Natural killer cell (primary cell): ENCODE results near the gene TRIM69. TPM values are rescaled to one million over a fixed set of nuclear protein-coding genes. Genes with fewer than 3 reads are reported as not detected.

ENCODE experiments used
- ATAC-seq, 3 donors: fragments of 150-1000 bp in 2 of 3; fragments of 200-7000 bp in 1 of 3; cut with Tn5 transposase; 1 replicate in 1 of 3; 2 replicates in 2 of 3; pipeline ENCODE4 v1.10.0; 2021; ENCODE audit warnings: mild to moderate bottlenecking in 2 of 3, moderate library complexity in 2 of 3
- DNase-seq, 2 donors: peaks; one replicate each; pipeline versions ENCODE4 v3.0.0 to v3.0.0-alpha.2; 2013 to 2021; ENCODE audit warnings: mixed read lengths in 1 of 2
- H3K27ac ChIP-seq: one replicate; pipeline ENCODE4 v1.5.1; 2013; ENCODE audit warnings: mild to moderate bottlenecking, low read length
- H3K27me3 ChIP-seq: one replicate; pipeline ENCODE4 v1.6.1; 2013; ENCODE audit warnings: low read length; ENCODE audit not compliant: control insufficient read depth, insufficient read depth
- H3K36me3 ChIP-seq: one replicate; pipeline ENCODE4 v1.6.1; 2013; ENCODE audit warnings: low read length; ENCODE audit not compliant: control insufficient read depth, insufficient read depth
- H3K4me1 ChIP-seq: one replicate; pipeline ENCODE4 v1.6.1; 2013; ENCODE audit warnings: low read length; ENCODE audit not compliant: control insufficient read depth, insufficient read depth
- H3K4me3 ChIP-seq: one replicate; pipeline ENCODE4 v1.5.1; 2013; ENCODE audit warnings: low read length
- H3K9me3 ChIP-seq: one replicate; pipeline ENCODE4 v1.6.1; 2013; ENCODE audit warnings: low read length; ENCODE audit not compliant: control insufficient read depth, insufficient read depth
- H3K27ac Mint-ChIP-seq, 2 donors: one replicate each; pipeline ENCODE4 v1.8.0; 2022; ENCODE audit warnings: mild to moderate bottlenecking in 2 of 2, mixed read lengths in 2 of 2, moderate library complexity in 1 of 2
- H3K27me3 Mint-ChIP-seq, 2 donors: one replicate each; pipeline ENCODE4 v1.8.0; 2022; ENCODE audit warnings: low read depth in 2 of 2, mixed read lengths in 2 of 2
- H3K36me3 Mint-ChIP-seq: one replicate; pipeline ENCODE4 v1.8.0; 2022; ENCODE audit warnings: mixed read lengths
- H3K4me1 Mint-ChIP-seq, 2 donors: one replicate each; pipeline ENCODE4 v1.8.0; 2022; ENCODE audit warnings: mixed read lengths in 2 of 2
- H3K4me3 Mint-ChIP-seq: one replicate; pipeline ENCODE4 v1.8.0; 2022; ENCODE audit warnings: mild to moderate bottlenecking, moderate library complexity, mixed read lengths
- H3K9me3 Mint-ChIP-seq, 2 donors: one replicate each; pipeline ENCODE4 v1.8.0; 2022; ENCODE audit warnings: mixed read lengths in 2 of 2
- WGBS: methylation state at CpG from one replicate; pipeline ENCODE4 v1.1.7; 2013; ENCODE audit warnings: missing lambda C conversion rate; ENCODE audit not compliant: insufficient coverage; 5-methylcytosine and 5-hydroxymethylcytosine counted together
- intact Hi-C: fragments of 100-400 bp; cut with micrococcal nuclease; formaldehyde crosslinking; loops from one replicate; pipeline ENCODE4 v1.14.2; 2022
- total RNA-seq, 4 donors: library from RNA; stranded (reverse); fragments of 120-200 nt in 1 of 4; gene quantifications; one replicate each; pipeline versions ENCODE4 v1.2.3 to v1.2.4, GENCODE V29; 2013 to 2022
- TF ChIP-seq, protein P1 (sequence below): fragments of 200-600 bp; IDR thresholded peaks from one replicate; pipeline ENCODE4 v1.8.0; 2022; ENCODE audit warnings: antibody characterized with exemption

The TRIM69 gene
- total RNA-seq, 3 donors from 2014 or later (not counting 1 experiment from before 2014, with no cell fraction given), result 14.2 to 20.1 (median 16.3) TPM

- TF ChIP-seq, protein P1, sequence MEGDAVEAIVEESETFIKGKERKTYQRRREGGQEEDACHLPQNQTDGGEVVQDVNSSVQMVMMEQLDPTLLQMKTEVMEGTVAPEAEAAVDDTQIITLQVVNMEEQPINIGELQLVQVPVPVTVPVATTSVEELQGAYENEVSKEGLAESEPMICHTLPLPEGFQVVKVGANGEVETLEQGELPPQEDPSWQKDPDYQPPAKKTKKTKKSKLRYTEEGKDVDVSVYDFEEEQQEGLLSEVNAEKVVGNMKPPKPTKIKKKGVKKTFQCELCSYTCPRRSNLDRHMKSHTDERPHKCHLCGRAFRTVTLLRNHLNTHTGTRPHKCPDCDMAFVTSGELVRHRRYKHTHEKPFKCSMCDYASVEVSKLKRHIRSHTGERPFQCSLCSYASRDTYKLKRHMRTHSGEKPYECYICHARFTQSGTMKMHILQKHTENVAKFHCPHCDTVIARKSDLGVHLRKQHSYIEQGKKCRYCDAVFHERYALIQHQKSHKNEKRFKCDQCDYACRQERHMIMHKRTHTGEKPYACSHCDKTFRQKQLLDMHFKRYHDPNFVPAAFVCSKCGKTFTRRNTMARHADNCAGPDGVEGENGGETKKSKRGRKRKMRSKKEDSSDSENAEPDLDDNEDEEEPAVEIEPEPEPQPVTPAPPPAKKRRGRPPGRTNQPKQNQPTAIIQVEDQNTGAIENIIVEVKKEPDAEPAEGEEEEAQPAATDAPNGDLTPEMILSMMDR, result no peak
- no peak for ATAC-seq
- no peak overlapping the region for H3K4me3 ChIP-seq
- H3K4me3 Mint-ChIP-seq, result no peak overlapping the region
- no peaks in the 10 kb centered on the region for H3K36me3 ChIP-seq
- no peak for DNase-seq
- WGBS, result 78% methylated on average over 4 of the region's 4 CpGs
- no peaks in the 10 kb centered on the region for H3K9me3 Mint-ChIP-seq
- H3K27ac ChIP-seq, result no peak overlapping the region
- no peaks in the 10 kb centered on the region for H3K27me3 ChIP-seq
- H3K27ac Mint-ChIP-seq, result no peak overlapping the region
- no peaks in the 10 kb centered on the region for H3K9me3 ChIP-seq
- intact Hi-C loops, result no loop called here
- peaks cover 11 to 25% of the 10 kb centered on the region in 2 donors for H3K27me3 Mint-ChIP-seq
- H3K4me1 Mint-ChIP-seq, result no peaks in the 10 kb centered on the region
- H3K36me3 Mint-ChIP-seq, result no peaks in the 10 kb centered on the region
- H3K4me1 ChIP-seq, result no peaks in the 10 kb centered on the region
Measured at GRCh38 chr15:44804298-44805046, 68.1 kb downstream of the TRIM69 start.

GRCh38 chr15:44808557-44808956 is 72.2 kb downstream of the TRIM69 start:
- H3K36me3 ChIP-seq, result no peaks in the 10 kb centered on the region
- H3K4me1 Mint-ChIP-seq, result no peaks in the 10 kb centered on the region
- no peaks in the 10 kb centered on the region for H3K4me1 ChIP-seq
- no peak overlapping the region for H3K27ac ChIP-seq
- no peaks in the 10 kb centered on the region for H3K36me3 Mint-ChIP-seq
- no peaks in the 10 kb centered on the region for H3K9me3 Mint-ChIP-seq
- H3K4me3 Mint-ChIP-seq, result no peak overlapping the region
- DNase-seq, result no peak
- H3K9me3 ChIP-seq, result no peaks in the 10 kb centered on the region
- H3K27me3 ChIP-seq, result no peaks in the 10 kb centered on the region
- intact Hi-C loops, result no loop called here
- ATAC-seq, result no peak
- peaks cover 5 to 31% of the 10 kb centered on the region in 2 donors for H3K27me3 Mint-ChIP-seq
- H3K4me3 ChIP-seq, result no peak overlapping the region
- TF ChIP-seq, protein P1, result no peak
- no peak overlapping the region for H3K27ac Mint-ChIP-seq
- 83% methylated on average over 4 of the region's 4 CpGs for WGBS

DNA sequence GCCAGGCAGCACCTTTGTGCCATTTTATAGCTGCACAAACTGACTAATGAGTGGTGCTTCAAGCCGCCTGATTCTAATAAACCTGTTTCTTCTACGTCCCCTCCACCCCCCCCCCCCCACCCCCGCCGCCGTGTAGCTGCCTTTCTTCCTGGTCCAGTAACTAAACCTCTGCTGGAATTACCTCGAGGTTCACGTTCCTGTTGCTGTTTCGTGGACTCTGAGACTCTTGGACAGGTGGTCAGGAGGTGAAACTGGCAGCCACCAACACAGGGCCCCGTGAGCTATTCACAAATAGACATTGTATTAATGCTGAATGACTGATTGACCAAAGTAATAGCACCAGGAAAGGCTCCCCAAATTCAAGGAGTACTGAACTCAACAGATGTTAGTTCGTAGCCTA is 73.9 kb downstream of the TRIM69 start:
- DNase-seq (no peak), ATAC-seq (no peak)
- TF ChIP-seq, protein P1, result no peak
- Mint-ChIP-seq H3K27ac (no peak overlapping the region), H3K9me3 (no peaks in the 10 kb centered on the region), H3K4me3 (no peak overlapping the region), H3K4me1 (no peaks in the 10 kb centered on the region), H3K27me3 (peaks cover 4 to 31% of the 10 kb centered on the region in 2 donors), H3K36me3 (no peaks in the 10 kb centered on the region)
- Histone ChIP-seq H3K9me3 (no peaks in the 10 kb centered on the region), H3K27me3 (no peaks in the 10 kb centered on the region), H3K36me3 (no peaks in the 10 kb centered on the region), H3K4me3 (no peak overlapping the region), H3K4me1 (no peaks in the 10 kb centered on the region), H3K27ac (no peak overlapping the region)
- WGBS, result 80% methylated on average over 5 of the region's 10 CpGs
- intact Hi-C loops, result no loop called here

GRCh38 chr15:44811337-44811736 is 75.0 kb downstream of the TRIM69 start:
- Histone ChIP-seq H3K4me3 (no peak overlapping the region), H3K27me3 (no peaks in the 10 kb centered on the region), H3K27ac (no peak overlapping the region), H3K4me1 (no peaks in the 10 kb centered on the region), H3K9me3 (no peaks in the 10 kb centered on the region), H3K36me3 (no peaks in the 10 kb centered on the region)
- H3K4me3 Mint-ChIP-seq, result no peak overlapping the region
- ATAC-seq (no peak), DNase-seq (no peak)
- H3K27ac Mint-ChIP-seq, result no peak overlapping the region
- no peaks in the 10 kb centered on the region for H3K36me3 Mint-ChIP-seq
- peaks cover 4 to 36% of the 10 kb centered on the region in 2 donors for H3K27me3 Mint-ChIP-seq
- H3K9me3 Mint-ChIP-seq, result no peaks in the 10 kb centered on the region
- no peaks in the 10 kb centered on the region for H3K4me1 Mint-ChIP-seq
- WGBS, result 33% methylated on average over 1 of the region's 3 CpGs
- TF ChIP-seq, protein P1, result no peak
- intact Hi-C loops, result no loop called here
